Right lobe of liver (tissue), 6 donors: ENCODE measurements around the gene RPL39L. TPM values are rescaled to one million over a fixed set of nuclear protein-coding genes. Genes with fewer than 3 reads are reported as not detected.
A peak's percentile ranks its signal among the peaks of the same experiment; 100 is the strongest.
"Not testable (repeated sequence)": the region's sequence is repeated elsewhere in the genome, so short reads cannot be mapped to it uniquely, and the experiment has no call there.

Experiments
- ATAC-seq, 4 donors: fragments of 200-7000 bp; cut with Tn5 transposase; one replicate each; pipeline ENCODE4 v1.9.1; 2020; ENCODE audit warnings: mild to moderate bottlenecking in 4 of 4, moderate library complexity in 4 of 4
- DNase-seq, 3 donors: peaks; one replicate each; pipeline ENCODE4 v3.0.0-alpha.2; 2020
- H3K27ac ChIP-seq, 3 donors: fragments of 200-600 bp; one replicate each; pipeline ENCODE4 v1.8.0; 2022
- H3K27me3 ChIP-seq, 2 donors: fragments of 200-600 bp; one replicate each; pipeline ENCODE4 v1.8.0; 2022
- H3K36me3 ChIP-seq, 4 donors: fragments of 200-600 bp; sonication (generic) in 1 of 4; one replicate each; pipeline versions ENCODE4 v1.5.1 to v1.8.0; 2017 to 2022; ENCODE audit warnings: control low read depth in 1 of 4
- H3K4me1 ChIP-seq, 4 donors: fragments of 200-600 bp; sonication (generic) in 1 of 4; one replicate each; pipeline versions ENCODE4 v1.5.1 to v1.8.0; 2017 to 2022; ENCODE audit warnings: control low read depth in 1 of 4
- H3K4me3 ChIP-seq, 3 donors: fragments of 200-600 bp; one replicate each; pipeline ENCODE4 v1.8.0; 2022
- H3K9me3 ChIP-seq, 4 donors: fragments of 200-600 bp; sonication (generic) in 1 of 4; one replicate each; pipeline versions ENCODE4 v1.5.1 to v1.8.0; 2017 to 2022; ENCODE audit warnings: control low read depth in 1 of 4
- POLR2A ChIP-seq: fragments of 450-650 bp; IDR thresholded peaks from one replicate; pipeline ENCODE4 v1.6.1; 2017; ENCODE audit warnings: antibody characterized with exemption, mild to moderate bottlenecking
- WGBS: methylation state at CpG from one replicate; pipeline ENCODE4 v1.1.6; 2018; ENCODE audit warnings: low coverage, low lambda C conversion rate; ENCODE audit not compliant: insufficient coverage; ENCODE audit errors: missing lambda C conversion rate; 5-methylcytosine and 5-hydroxymethylcytosine counted together
- intact Hi-C, 2 donors: fragments of 100-400 bp; cut with DNase I; formaldehyde crosslinking; loops; one replicate each; pipeline versions ENCODE4 v1.11.2 to v1.14.1; 2022
- total RNA-seq, 6 experiments: library from RNA; depleted of rRNA in 2 of 6; stranded (reverse); fragments of >200 nt in 2 of 6; fragmentation: NEBNext Ultra II Directional in 3 of 6; extraction: Animal tissue kit (Norgen Biotek cat#: 25700) in 3 of 6; gene quantifications; one replicate each; pipeline versions ENCODE4 v1.1.0 to v1.2.4, GENCODE V29; 2016 to 2023
- TF ChIP-seq, protein P1 (sequence below), 4 donors: fragments of 200-600 bp in 3 of 4; fragments of 450-650 bp in 1 of 4; IDR thresholded peaks; one replicate each; pipeline versions ENCODE4 v1.5.1 to v1.8.0; 2016 to 2022; ENCODE audit warnings: antibody characterized with exemption in 4 of 4, mild to moderate bottlenecking in 2 of 4
- donor health status: DM: no; HTN: yes; CAD: no.
- donor health status: DM: no; HTN: no; CAD: no.
- donor health status: DM: no; HTN: no; CAD: no.
- donor health status: DM: no; HTN: yes; CAD: no.
- donor health status: DM: no; HTN: yes; CAD: no.

The RPL39L gene
- total RNA-seq, 6 experiments from 2014 or later = 1.2 to 10.5 (median 2.9) TPM

DNA sequence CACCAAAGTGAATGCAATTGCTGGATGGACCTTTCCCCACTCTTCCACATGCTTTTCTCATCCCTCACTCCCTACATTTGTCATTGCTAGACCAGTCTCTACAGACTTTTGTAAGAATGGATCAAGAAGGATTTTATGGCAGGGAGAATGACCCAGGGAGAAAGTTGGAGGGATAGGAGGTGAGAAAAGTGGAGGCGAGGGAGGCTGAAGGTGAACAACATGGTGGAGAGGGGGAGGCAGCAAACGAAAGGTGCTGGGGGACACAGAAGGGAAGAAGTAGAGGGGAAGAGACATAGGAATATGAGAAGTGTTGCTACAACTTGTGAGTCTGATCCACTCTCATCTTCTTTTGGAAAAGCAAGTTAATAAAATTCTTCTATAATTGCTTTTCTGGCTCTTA lies 33.6 kb upstream of the RPL39L start:
- peak overlapping the region in 2 of 3 donors; percentile 85 to 89 for H3K27ac ChIP-seq
- H3K4me3 ChIP-seq = peak overlapping the region in 1 of 3 donors; percentile 42
- intact Hi-C loops = no loop called here
- H3K9me3 ChIP-seq = no peaks in the 10 kb centered on the region
- DNase-seq = no peak
- peaks cover 0 to 20% (median 0%) of the 10 kb centered on the region in 4 donors for H3K4me1 ChIP-seq
- TF ChIP-seq POLR2A = no peak
- TF ChIP-seq, protein P1, sequence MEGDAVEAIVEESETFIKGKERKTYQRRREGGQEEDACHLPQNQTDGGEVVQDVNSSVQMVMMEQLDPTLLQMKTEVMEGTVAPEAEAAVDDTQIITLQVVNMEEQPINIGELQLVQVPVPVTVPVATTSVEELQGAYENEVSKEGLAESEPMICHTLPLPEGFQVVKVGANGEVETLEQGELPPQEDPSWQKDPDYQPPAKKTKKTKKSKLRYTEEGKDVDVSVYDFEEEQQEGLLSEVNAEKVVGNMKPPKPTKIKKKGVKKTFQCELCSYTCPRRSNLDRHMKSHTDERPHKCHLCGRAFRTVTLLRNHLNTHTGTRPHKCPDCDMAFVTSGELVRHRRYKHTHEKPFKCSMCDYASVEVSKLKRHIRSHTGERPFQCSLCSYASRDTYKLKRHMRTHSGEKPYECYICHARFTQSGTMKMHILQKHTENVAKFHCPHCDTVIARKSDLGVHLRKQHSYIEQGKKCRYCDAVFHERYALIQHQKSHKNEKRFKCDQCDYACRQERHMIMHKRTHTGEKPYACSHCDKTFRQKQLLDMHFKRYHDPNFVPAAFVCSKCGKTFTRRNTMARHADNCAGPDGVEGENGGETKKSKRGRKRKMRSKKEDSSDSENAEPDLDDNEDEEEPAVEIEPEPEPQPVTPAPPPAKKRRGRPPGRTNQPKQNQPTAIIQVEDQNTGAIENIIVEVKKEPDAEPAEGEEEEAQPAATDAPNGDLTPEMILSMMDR (IDR thresholded peaks at IDR 0.05) = no peak
- 62% methylated on average over 2 of the region's 2 CpGs for WGBS
- no peaks in the 10 kb centered on the region for H3K36me3 ChIP-seq
- ATAC-seq = no peak
- H3K27me3 ChIP-seq = no peaks in the 10 kb centered on the region

DNA sequence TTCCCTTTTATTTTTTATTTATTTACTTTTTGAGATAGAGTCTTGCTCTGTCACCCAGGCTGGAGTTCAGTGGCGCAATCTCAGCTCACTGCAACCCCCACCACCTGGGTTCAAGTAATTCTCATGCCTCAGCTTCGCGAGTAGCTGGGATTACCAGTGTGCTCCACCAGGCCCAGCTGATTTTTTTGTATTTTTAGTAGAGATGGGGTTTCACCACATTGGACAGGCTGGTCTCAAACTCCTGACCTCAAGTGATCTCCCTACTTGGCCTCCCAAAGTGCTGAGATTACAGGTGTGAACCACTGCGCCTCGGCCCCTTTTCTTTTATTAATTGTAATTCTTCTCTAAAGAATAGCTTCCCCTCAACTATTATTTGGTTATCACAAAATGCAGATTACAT lies 31.6 kb upstream of the RPL39L start:
- H3K36me3 ChIP-seq, ATAC-seq, H3K27me3 ChIP-seq, H3K4me3 ChIP-seq, H3K9me3 ChIP-seq, intact Hi-C loops, H3K27ac ChIP-seq, DNase-seq: not testable (repeated sequence)
- H3K4me1 ChIP-seq = peaks cover 0 to 20% (median 0%) of the 10 kb centered on the region in 4 donors
- 89% methylated on average over 3 of the region's 5 CpGs for WGBS

DNA sequence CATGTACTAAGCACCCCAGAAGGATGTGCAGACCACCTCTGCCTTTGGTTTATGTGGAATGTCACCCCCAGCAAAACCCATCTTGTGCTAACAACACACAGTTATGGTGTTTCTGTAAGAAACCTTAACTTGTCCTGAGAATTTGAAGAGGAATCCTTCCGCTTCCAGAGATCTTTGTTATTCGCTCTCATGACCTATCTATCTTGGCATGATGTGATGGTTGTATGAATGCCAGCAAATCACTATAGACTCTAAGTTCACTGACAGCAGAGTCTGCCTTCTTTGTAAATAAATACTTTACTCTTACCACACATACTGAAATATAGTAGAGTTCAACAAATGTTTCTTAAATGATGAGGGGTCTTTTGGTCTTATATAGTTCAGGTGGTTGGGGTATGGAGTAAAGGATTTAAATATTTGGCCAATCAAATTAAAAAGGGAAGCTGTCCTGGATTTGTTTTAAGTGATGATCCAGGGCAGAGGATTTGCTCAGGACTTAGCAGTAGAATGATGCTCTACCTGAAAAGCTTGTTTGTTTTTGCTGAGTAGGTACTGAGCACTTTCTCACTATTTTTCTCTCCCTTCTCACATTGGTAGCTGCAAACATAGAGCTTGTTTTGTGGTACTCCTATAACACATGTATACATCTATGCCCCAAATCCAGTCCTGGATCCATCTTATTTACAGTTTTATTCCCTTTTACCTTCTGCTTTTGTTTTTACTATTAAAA lies 30.1 kb upstream of the RPL39L start:
- Histone ChIP-seq H3K36me3 (no peaks in the 10 kb centered on the region), H3K4me1 (peaks cover 0 to 16% (median 0%) of the 10 kb centered on the region in 4 donors), H3K4me3 (no peak overlapping the region), H3K9me3 (no peaks in the 10 kb centered on the region), H3K27ac (no peak overlapping the region), H3K27me3 (no peaks in the 10 kb centered on the region)
- 35% methylated on average over 2 of the region's 2 CpGs for WGBS
- intact Hi-C loops = loop anchor here (10.0 kb wide), 2 partner anchors 55 to 65 kb away; no protein-coding TSS in a partner anchor
- no peak for TF ChIP-seq POLR2A
- TF ChIP-seq, protein P1 (IDR thresholded peaks at IDR 0.05) = no peak
- no peak for DNase-seq
- ATAC-seq = peak; percentile 38 to 48 (median 46)

DNA sequence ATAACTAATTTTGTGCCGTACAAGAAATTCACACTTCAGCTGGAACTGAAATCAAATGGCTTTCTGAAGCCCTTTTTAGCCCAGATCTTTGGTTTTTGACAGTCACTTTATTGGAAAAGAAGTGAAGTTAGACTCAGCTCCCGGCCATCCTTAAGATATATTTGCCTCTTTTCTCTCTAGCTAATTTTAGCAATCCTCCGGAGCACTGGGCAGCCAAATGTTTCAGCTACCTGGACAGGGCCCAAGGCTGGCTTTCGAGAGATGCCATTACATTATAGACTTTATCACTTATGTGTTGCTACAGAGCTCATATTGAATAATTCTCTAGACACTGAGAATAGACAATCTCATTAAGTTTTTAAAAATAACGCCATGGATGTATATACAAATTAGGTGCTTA lies 28.5 kb upstream of the RPL39L start:
- Histone ChIP-seq H3K27me3 (no peaks in the 10 kb centered on the region), H3K4me3 (no peak overlapping the region), H3K36me3 (no peaks in the 10 kb centered on the region), H3K9me3 (no peaks in the 10 kb centered on the region), H3K27ac (no peak overlapping the region), H3K4me1 (peaks cover 0 to 4% (median 0%) of the 10 kb centered on the region in 4 donors)
- WGBS = 77% methylated on average over 5 of the region's 5 CpGs
- no peak for DNase-seq
- intact Hi-C loops = loop anchor here (10.0 kb wide), 2 partner anchors 53 to 63 kb away; no protein-coding TSS in a partner anchor
- ATAC-seq = no peak
- TF ChIP-seq, protein P1 (IDR thresholded peaks at IDR 0.05) = no peak
- TF ChIP-seq POLR2A = no peak

DNA sequence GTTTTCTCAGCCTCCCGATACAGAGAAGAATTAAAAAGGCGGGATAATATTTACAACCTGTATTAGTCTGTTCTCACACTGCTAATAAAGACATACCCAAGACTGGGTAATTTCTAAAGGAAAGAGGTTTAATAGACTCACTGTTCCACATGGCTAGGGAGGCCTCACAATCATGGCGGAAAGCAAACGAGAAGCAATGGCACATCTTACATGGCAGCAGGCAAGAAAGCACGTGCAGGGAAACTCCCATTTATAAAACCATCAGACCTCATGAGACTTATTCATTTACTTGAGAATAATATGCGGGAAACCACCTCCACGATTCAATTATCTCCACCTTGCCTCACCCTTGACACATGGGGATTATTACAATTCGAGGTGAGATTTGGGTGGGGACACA lies 27.5 kb upstream of the RPL39L start:
- WGBS = 81% methylated on average over 8 of the region's 8 CpGs
- TF ChIP-seq, protein P1 (IDR thresholded peaks at IDR 0.05) = no peak
- TF ChIP-seq POLR2A = no peak
- Histone ChIP-seq H3K4me1 (no peaks in the 10 kb centered on the region), H3K9me3 (no peaks in the 10 kb centered on the region), H3K27me3 (no peaks in the 10 kb centered on the region), H3K27ac (no peak overlapping the region), H3K36me3 (no peaks in the 10 kb centered on the region), H3K4me3 (no peak overlapping the region)
- intact Hi-C loops = loop anchor here (10.0 kb wide), 2 partner anchors 52 to 62 kb away; no protein-coding TSS in a partner anchor
- no peak for DNase-seq
- no peak for ATAC-seq
